ENCODE data around the gene ACYP2. TPM values are rescaled to one million over a fixed set of nuclear protein-coding genes. Genes with fewer than 3 reads are reported as not detected.
"Not testable (repeated sequence)": the region's sequence is repeated elsewhere in the genome, so short reads cannot be mapped to it uniquely, and the experiment has no call there.

ACYP2 gene
- total RNA-seq, 4 donors from 2014 or later: 1.6 to 77.4 (median 11.4) TPM

DNA sequence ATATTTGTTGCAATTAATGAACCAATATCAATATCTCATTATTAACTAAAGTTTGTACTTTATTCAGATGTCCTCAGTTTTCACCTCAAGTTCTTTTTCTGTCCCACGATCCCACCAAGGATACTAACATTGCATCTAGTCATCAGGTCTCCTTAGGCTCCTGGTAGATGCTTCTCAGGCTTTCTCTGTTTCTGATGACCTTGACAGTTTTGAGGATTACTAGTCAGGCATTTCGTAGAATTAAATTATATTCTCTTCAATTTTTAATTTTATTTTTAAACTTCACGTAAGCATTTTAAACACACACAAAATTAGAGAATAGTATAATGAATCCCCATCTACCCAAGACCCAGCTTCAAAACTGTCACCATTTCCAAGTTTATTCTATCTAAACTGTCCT, 5.6 kb upstream of the ACYP2 start:
- H3K27me3 ChIP-seq: no peaks in the 10 kb centered on the region
- H3K9me3 ChIP-seq: no peaks in the 10 kb centered on the region
- TF ChIP-seq POLR2AphosphoS5 (IDR thresholded peaks at IDR 0.05) (no peak), EP300 (IDR thresholded peaks at IDR 0.05; ENCODE audit: low read depth) (no peak)
- TF ChIP-seq, protein P1, sequence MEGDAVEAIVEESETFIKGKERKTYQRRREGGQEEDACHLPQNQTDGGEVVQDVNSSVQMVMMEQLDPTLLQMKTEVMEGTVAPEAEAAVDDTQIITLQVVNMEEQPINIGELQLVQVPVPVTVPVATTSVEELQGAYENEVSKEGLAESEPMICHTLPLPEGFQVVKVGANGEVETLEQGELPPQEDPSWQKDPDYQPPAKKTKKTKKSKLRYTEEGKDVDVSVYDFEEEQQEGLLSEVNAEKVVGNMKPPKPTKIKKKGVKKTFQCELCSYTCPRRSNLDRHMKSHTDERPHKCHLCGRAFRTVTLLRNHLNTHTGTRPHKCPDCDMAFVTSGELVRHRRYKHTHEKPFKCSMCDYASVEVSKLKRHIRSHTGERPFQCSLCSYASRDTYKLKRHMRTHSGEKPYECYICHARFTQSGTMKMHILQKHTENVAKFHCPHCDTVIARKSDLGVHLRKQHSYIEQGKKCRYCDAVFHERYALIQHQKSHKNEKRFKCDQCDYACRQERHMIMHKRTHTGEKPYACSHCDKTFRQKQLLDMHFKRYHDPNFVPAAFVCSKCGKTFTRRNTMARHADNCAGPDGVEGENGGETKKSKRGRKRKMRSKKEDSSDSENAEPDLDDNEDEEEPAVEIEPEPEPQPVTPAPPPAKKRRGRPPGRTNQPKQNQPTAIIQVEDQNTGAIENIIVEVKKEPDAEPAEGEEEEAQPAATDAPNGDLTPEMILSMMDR (IDR thresholded peaks at IDR 0.05): no peak
- H3K4me3 ChIP-seq: no peak overlapping the region
- H3K27ac ChIP-seq: no peak overlapping the region
- DNase-seq: no peak
- intact Hi-C loops (cut with DNase I; ENCODE audit: low total_unique reads) (loop anchor here (10.0 kb wide), 1 partner anchor 145 kb away; no protein-coding TSS in a partner anchor), in situ Hi-C loops (cut with MboI; ENCODE audit: low pct_ligation_motif_present in 1 of 4, low pct_unique_long_range_greater_than_20kb in 1 of 4, low sequenced_read_pairs in 3 of 4) (loop anchor here in 3 of 4 donors (25.0 kb wide), 3 partner anchors 402 to 1102 kb away; partner anchors contain the start of gene EML6 (in 2 of the 3))
- H3K4me1 ChIP-seq: peaks cover under 1 to 5% (median 3%) of the 10 kb centered on the region in 4 donors
- WGBS, 2 donors (ENCODE audit: low coverage in 1 of 2): 96 to 97% methylated on average over 3 of the region's 3 CpGs
- H3K36me3 ChIP-seq: no peaks in the 10 kb centered on the region

DNA sequence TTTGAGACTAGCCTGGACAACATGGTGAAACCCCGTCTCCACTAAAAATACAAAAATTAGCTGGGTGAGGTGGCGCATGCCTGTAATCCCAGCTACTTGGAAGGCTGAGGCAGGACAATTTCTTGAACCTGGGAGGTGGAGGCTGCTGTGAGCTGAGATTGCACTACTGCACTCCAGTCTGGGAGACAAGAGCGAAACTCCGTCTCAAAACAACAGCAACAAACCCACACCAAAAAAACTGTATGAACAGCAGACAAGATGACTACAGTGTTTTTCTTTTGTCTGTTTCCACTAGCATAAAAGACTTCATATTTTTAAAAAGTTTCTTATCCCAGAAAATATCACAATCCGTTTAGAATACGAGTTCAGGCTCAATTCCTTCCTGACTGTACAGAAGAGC, 936 bp upstream of the ACYP2 start:
- not testable (repeated sequence) for H3K27me3 ChIP-seq, H3K36me3 ChIP-seq, DNase-seq, H3K4me1 ChIP-seq, H3K9me3 ChIP-seq
- WGBS, 2 donors (ENCODE audit: low coverage in 1 of 2): 89 to 93% methylated on average over 5 to 6 of the region's 6 CpGs
- Histone ChIP-seq H3K27ac (peak overlapping the region in 3 of 4 donors; percentile 97 to 98 (median 98)), H3K4me3 (peak overlapping the region in 2 of 4 donors; percentile 70 to 74)
- in situ Hi-C loops (cut with MboI; ENCODE audit: low pct_ligation_motif_present in 1 of 4, low pct_unique_long_range_greater_than_20kb in 1 of 4, low sequenced_read_pairs in 3 of 4): loop anchor here in 3 of 4 donors (25.0 kb wide), 3 partner anchors 398 to 1098 kb away; partner anchors contain the start of gene EML6 (in 2 of the 3)
- intact Hi-C loops (cut with DNase I; ENCODE audit: low total_unique reads): loop anchor here (10.0 kb wide), 1 partner anchor 150 kb away; no protein-coding TSS in a partner anchor

DNA sequence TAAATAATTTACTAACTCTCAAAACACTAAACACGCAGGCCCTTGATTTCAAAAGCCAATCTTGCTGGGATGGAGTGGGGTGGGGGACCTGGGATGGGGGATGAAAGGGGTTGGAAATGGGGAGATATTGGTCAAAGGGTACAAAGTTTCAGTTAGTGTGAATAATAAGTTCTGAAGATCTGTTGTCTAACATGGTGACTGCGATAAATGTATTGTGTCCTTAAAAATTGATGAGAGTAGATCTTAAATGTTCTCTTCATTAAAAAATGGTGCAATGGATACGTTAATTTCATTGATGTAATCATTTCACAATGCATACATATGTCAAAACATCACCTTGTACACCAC, 505 bp upstream of the ACYP2 start:
- H3K27ac ChIP-seq: peak overlapping the region; percentile 96 to 98 (median 98)
- H3K36me3 ChIP-seq: no peaks in the 10 kb centered on the region
- peaks cover 4 to 8% (median 4%) of the 10 kb centered on the region in 4 donors for H3K4me1 ChIP-seq
- intact Hi-C loops (cut with DNase I; ENCODE audit: low total_unique reads) (loop anchor here (10.0 kb wide), 1 partner anchor 150 kb away; no protein-coding TSS in a partner anchor), in situ Hi-C loops (cut with MboI; ENCODE audit: low pct_ligation_motif_present in 1 of 4, low pct_unique_long_range_greater_than_20kb in 1 of 4, low sequenced_read_pairs in 3 of 4) (loop anchor here in 3 of 4 donors (25.0 kb wide), 3 partner anchors 397 to 1097 kb away; partner anchors contain the start of gene EML6 (in 2 of the 3))
- no peaks in the 10 kb centered on the region for H3K9me3 ChIP-seq
- H3K4me3 ChIP-seq: peak overlapping the region in 3 of 4 donors; percentile 55 to 74 (median 70)
- WGBS, 2 donors (ENCODE audit: low coverage in 1 of 2): 51% methylated on average over 3 of the region's 3 CpGs
- H3K27me3 ChIP-seq: no peaks in the 10 kb centered on the region
- TF ChIP-seq POLR2AphosphoS5 (IDR thresholded peaks at IDR 0.05) (no peak), EP300 (IDR thresholded peaks at IDR 0.05; ENCODE audit: low read depth) (no peak), POLR2A (IDR thresholded peaks at IDR 0.05) (no peak)
- TF ChIP-seq, protein P1 (IDR thresholded peaks at IDR 0.05): no peak
- DNase-seq: no peak

DNA sequence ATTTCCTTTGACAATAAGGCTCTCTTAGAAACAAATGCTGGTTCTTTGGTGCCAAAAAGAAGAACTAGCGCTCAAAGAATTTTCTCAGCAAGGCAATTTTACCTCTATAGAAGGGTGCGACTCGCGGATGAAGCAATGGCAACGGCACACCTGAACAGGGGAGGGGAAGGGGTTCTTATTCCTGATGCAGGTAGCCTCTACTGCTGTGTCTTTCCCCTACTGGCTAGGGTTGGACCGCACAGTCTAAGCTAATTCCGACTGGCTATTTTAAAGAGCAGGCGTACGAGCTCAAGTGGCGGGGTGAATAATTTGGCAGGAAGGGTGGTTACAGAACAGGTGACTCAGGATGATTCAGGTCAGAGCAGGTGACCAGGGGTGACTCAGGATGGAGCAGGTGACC, 1.2 kb downstream of the ACYP2 start:
- H3K27ac ChIP-seq, H3K4me1 ChIP-seq, H3K36me3 ChIP-seq, H3K27me3 ChIP-seq, H3K4me3 ChIP-seq, DNase-seq, H3K9me3 ChIP-seq: not testable (repeated sequence)
- intact Hi-C loops (cut with DNase I; ENCODE audit: low total_unique reads) (loop anchor here (10.0 kb wide), 1 partner anchor 152 kb away; no protein-coding TSS in a partner anchor), in situ Hi-C loops (cut with MboI; ENCODE audit: low pct_ligation_motif_present in 1 of 4, low pct_unique_long_range_greater_than_20kb in 1 of 4, low sequenced_read_pairs in 3 of 4) (loop anchor here in 3 of 4 donors (25.0 kb wide), 3 partner anchors 396 to 1096 kb away; partner anchors contain the start of gene EML6 (in 2 of the 3))
- WGBS, 2 donors (ENCODE audit: low coverage in 1 of 2): 93 to 98% methylated on average over 8 to 10 of the region's 10 CpGs

DNA sequence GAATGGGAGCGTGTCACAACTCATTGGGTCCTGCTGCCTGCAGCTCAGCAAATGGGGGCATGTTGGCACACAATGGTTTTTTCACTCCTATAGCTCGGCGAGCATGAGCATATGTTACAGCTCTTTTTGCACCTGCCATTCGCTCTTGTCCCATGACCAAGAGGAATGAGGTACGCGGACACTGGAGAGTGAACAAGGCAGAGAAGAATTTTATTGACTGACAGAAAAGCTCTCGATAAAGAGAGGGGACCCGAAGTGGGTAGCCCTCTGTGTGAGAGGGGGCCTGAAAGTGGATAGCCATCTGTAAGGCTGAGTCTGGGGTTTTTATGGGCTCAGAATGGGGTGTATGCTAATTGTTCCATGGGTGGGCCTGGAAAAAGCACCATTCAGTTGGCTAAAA, 5.5 kb downstream of the ACYP2 start:
- 97 to 100% methylated on average over 6 to 8 of the region's 8 CpGs for WGBS, 2 donors (ENCODE audit: low coverage in 1 of 2)
- no peaks in the 10 kb centered on the region for H3K9me3 ChIP-seq
- in situ Hi-C loops (cut with MboI; ENCODE audit: low pct_ligation_motif_present in 1 of 4, low pct_unique_long_range_greater_than_20kb in 1 of 4, low sequenced_read_pairs in 3 of 4): loop anchor here in 3 of 4 donors (25.0 kb wide), 3 partner anchors 391 to 1091 kb away; partner anchors contain the start of gene EML6 (in 2 of the 3)

More for the DNA sequence above, 5.5 kb downstream of the ACYP2 start:
- H3K27ac ChIP-seq: no peak overlapping the region
- TF ChIP-seq, protein P1 (IDR thresholded peaks at IDR 0.05): no peak
- no peak for TF ChIP-seq EP300 (IDR thresholded peaks at IDR 0.05; ENCODE audit: low read depth)
- no peak for TF ChIP-seq POLR2AphosphoS5 (IDR thresholded peaks at IDR 0.05)
- no peak for TF ChIP-seq POLR2A (IDR thresholded peaks at IDR 0.05)
- no peaks in the 10 kb centered on the region for H3K27me3 ChIP-seq
- intact Hi-C loops (cut with DNase I; ENCODE audit: low total_unique reads): no loop called here
- H3K36me3 ChIP-seq: no peaks in the 10 kb centered on the region
- H3K4me3 ChIP-seq: no peak overlapping the region
- no peaks in the 10 kb centered on the region for H3K4me1 ChIP-seq
- no peak for DNase-seq

All from transverse colon (tissue), 4 donors.